ENCODE data around the gene NLK.
"Not testable (repeated sequence)": the region's sequence is repeated elsewhere in the genome, so short reads cannot be mapped to it uniquely, and the experiment has no call there.

Gene NLK

DNA sequence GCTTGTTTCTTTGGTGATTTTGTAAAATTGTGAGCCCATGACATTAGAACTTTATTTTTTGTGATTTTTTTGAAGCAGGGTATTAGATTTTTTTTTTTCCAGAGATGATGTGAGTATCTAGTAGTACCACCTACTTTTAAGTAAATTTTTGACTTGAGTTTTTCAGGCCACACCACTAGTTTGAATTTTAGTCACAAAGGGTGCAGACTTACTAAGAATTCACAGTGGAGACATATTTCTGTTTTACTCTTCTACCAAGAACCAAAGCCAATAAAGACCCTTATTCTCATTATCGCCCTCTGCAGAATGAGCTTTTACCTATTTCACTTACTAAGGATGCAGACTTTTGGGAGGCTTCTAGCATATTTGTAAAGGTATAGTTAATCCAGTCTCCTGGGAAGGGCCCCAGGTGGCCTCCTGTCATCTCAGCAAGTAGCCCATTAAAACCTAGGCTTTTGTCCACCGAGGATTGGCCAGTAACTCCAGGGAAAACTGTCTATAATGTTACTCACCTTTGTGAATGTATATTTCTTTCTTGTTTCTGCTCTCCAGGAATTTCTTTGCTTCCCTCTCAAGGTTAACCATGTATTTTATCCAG, 30.6 kb downstream of the NLK start:
- no peak for DNase-seq (ENCODE audit: low read depth)

DNA sequence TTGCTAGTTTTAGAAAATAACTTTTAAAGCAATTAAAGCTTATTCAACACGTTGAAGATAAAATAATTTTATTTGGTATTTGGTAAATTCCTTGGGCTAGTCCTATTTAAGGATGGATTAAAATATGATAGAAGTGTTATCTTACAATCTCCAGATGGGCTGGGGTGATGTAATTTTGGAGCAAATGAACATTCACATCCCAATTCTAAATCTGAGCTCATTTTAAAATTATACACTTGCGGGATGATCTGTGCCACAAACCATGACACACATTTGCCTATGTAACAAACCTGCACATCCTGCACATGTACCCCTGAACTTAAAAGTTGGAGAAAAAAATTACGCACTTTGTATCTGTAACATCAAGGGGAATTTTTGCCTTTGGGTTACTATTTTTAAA, 31.5 kb downstream of the NLK start:
- no peak for DNase-seq (ENCODE audit: low read depth)

DNA sequence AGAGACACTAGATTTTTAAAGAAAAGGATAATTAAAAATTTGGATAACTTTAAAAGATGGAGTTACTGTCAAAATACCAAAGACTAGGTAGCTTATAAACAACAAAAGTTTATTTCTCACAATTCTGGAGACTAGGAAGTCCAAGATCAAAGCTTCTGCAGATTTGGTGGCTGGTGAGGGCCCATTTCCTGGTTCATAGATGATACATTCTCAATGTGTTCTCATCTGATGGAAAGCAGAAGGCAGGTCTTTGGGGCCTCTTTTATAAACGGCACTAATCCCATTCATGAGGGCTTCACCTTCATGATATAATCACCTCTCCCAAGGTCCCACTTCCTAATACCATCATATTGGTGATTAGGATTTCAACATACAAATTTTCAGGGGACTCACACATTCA, 33.7 kb downstream of the NLK start:
- DNase-seq (ENCODE audit: low read depth) = no peak

- DNase-seq (ENCODE audit: low read depth) = not testable (repeated sequence)
Observed at GRCh38 chr17:28077140-28077539, 34.7 kb downstream of the NLK start.

GRCh38 chr17:28078341-28079229, 36.1 kb downstream of the NLK start:
- DNase-seq (ENCODE audit: low read depth) = peak; percentile 30

DNA sequence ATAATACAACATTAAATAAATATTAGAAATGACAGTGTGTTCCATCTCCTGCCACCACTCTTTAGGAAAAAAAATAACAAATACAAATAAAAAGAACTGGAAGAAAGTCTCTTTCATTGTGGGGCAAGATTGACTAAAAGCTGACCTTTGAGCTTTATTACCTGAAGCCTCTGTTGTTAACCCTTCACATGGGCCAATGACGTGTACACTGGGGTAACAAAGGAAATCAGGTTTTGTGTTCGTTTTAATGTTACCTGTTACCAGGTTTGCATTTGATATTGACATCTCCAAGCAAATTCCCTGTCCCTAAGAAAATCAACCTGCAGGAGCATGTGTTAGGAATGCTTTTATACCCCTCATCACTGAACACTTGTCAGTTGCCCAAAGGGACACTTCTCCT, 39.0 kb downstream of the NLK start:
- DNase-seq (ENCODE audit: low read depth) = no peak

DNA sequence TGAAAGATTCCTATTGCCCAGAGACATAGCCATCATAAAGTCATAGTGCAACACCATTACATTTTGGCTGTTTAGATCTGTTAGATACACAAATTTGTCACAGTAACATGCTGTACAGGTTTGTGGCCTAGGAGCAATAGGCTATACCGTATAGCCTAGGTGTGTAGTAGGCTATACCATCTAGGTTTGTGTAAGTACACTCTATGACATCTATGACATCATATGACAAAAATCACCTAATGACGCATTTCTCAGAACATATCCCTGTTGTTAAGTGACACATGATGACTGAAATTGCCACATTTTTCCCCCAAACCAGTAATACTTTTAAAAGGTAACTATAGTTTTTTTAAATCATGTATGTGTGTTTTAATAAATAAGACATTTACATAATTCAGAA, 43.3 kb downstream of the NLK start:
- DNase-seq (ENCODE audit: low read depth) = no peak

DNA sequence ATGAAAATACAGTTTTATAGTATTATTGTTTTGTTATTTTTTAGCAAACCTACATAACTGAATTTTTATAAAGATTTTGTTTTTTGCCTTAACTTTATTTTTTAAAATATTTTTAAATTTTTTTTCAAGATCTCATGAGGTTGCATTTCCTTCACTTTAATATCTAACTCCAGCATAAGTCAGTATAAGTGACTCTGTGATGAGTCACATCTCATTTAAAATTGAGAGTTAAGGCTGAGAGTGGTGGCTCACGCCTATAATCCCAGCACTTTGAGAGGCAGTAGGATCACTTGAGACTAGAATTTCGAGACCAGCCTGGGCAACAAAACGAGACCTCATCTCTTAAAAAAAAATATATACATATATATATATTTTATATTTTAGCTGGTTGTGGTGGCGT, 44.0 kb downstream of the NLK start:
- no peak for DNase-seq (ENCODE audit: low read depth)

DNA sequence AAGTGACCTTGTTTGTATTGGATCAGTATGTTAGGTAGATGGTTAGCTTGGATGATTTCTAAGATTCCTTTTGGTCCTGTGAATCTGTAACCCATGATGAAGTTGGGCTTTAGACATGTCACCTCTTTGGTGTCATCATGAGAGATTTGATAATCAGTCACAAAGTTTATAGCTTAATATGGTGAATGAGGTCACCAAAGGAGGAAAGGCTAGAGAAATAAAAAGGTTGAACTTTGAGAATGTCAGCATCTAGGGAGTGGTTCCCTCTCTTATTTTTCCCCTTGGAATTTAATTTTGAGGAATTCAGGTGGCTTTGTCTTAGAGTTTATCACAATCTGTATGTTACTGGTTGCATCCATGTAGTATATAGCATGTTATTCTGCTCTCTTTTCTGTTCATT, 45.3 kb downstream of the NLK start:
- no peak for DNase-seq (ENCODE audit: low read depth)

DNA sequence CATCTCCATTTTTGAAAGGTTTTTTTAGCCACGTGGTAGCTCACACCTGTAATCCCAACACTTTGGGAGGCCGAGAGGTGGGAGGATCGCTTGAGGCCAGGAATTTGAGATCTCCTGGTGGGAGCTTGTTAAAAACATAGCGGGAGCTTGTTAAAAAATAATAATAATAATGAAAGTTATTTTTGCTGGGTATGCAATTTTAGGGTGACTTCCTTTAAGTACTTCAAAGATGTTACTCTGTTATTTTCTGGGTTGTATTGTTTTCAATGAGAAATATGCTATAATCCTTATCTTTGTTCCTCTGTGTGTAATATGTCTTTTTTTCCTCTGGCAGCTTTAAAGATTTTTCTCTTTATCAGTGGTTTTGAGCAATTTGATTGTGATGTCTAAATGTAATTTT, 48.1 kb downstream of the NLK start:
- DNase-seq (ENCODE audit: low read depth) = no peak

DNA sequence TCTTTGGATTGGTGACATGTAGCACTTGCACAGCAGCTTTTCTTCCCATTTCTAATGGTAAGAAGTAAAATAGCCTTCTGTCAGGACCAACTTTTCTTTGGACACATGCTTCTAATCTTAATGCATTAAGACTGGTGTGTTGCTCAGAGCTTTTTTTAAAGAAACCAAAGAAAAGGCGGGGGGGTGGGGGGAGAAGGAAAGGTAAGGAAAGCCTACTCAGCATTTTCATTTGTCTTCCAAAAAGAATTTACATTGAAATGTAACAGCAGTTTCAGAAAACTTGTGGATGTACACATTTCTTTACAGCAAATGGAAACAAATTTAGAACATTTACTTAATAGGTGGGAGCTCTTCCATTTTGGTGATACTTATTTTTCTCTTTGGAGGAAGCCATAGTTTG, 49.6 kb downstream of the NLK start:
- no peak for DNase-seq (ENCODE audit: low read depth)

DNA sequence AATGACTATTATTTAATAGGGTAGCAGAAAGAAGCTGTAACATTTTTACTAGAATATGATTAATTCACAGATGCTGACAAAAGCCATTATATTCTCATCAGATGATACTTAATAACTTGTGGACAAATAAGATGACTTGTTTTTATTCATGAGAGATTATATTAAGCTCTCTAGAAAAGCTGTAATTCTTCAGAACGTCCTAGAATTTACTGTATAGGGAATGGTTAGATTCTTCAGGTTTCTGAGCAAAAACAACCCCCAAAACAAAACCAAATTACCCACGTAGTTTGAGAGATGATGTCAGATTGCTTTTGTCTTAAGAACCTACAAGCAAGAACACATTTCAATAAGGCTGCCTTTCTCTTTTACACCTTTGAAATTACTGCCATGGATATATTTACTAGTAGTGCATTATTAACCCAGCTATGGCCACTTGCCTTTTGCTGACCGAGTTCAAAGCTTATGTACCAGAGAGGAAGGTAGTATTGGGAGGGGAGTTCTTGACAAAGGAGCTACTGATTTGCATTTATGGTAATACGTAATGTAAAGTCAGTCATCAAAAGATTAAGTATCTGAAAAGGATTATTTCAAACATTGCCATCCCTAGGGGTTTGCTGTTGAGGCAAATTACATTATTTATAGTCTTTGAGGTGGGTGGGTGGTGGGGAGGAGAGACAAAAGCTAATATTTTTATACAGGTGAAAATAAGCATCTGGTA, 51.7 kb downstream of the NLK start:
- DNase-seq (ENCODE audit: low read depth) = no peak

- DNase-seq (ENCODE audit: low read depth) = no peak
Observed at GRCh38 chr17:28096756-28097155, 54.3 kb downstream of the NLK start.

DNA sequence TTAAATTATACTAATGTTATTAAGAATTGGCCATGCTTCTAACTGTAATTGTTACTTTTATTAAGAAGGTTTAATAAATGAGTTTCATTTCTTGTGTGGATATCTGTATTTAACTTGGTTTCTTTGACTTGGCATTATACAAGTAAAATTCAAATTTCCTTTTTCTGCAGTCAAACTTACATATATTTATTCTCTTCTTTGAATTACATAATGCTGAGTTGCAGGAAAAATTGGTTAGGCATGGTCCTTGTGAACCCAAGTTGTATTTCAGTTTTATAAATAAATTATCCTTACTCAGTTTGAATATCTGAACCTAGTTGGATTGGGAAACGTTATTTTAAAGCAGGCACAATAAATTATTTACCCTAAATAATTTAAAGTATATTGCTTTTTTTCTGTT, 54.8 kb downstream of the NLK start:
- DNase-seq (ENCODE audit: low read depth) = no peak

GRCh38 chr17:28097901-28098300, 55.4 kb downstream of the NLK start:
- DNase-seq (ENCODE audit: low read depth) = no peak

DNA sequence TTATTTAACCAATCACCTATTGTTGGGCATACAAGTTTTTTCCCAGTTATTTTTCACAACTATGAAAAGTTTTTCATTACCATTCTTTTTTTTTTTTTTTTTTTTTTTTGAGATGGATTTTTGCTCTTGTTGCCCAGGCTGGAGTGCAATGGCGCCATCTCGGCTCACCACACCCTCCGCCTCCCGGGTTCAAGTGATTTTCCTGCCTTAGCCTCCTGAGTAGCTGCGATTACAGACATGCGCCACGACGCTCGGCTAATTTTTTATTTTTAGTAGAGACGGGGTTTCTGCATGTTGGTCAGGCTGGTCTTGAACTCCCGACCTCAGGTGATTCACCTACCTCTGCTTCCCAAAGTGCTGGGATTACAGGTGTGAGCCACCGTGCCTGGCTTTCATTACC, 56.1 kb downstream of the NLK start:
- DNase-seq (ENCODE audit: low read depth) = not testable (repeated sequence)

GRCh38 chr17:28100251-28100650, 57.8 kb downstream of the NLK start:
- DNase-seq (ENCODE audit: low read depth) = no peak

DNA sequence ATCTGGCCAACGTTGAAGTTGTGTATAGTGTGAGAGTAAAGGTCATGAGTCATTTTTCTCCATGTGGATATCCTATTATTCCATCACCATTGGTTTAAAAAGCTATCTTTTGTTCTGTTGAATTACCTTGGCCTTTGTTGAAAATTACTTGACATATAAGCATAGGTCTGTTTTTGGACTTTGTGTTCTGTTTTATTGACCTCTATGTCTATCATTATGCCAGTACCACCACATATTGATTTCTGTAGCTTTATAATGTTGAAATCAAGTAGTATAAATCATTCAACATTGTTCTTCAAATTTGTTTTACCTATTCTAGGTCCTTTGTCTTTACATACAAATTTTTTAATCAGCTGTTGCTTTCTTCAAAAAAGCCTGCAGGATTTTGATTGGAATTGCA, 58.5 kb downstream of the NLK start:
- no peak for DNase-seq (ENCODE audit: low read depth)

- no peak for DNase-seq (ENCODE audit: low read depth)
Observed at GRCh38 chr17:28101919-28102318, 59.4 kb downstream of the NLK start.

DNA sequence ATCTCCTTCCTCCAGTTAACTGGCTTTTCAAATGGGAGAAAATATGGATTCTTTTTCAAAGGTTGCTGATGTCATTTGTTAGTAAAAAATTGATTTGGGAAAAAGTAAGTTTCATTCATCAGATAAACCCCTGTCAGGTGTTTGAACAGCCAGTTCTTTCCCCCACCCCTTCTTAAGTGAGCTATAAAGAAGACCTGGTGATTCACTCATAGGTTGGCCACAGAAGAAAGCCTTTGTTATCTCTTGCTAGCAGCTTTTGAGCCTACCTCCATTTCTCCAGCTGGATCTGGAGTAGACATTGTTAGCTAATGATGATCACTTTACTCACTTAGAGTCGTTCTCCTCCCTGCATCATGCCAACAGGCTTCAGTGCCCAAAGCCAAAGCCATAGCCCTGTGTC, 63.0 kb downstream of the NLK start:
- DNase-seq (ENCODE audit: low read depth) = no peak

GRCh38 chr17:28110184-28110583, 67.7 kb downstream of the NLK start:
- DNase-seq (ENCODE audit: low read depth) = no peak

- no peak for DNase-seq (ENCODE audit: low read depth)
Observed at GRCh38 chr17:28112181-28112580, 69.7 kb downstream of the NLK start.

- DNase-seq (ENCODE audit: low read depth) = no peak
Observed at GRCh38 chr17:28112606-28113005, 70.1 kb downstream of the NLK start.

Data from CMK (cell line).